IMR-90 (cell line): ENCODE data around the gene SLAMF1. TPM values are rescaled to one million over a fixed set of nuclear protein-coding genes. Genes with fewer than 3 reads are reported as not detected.

Experiments used
- ATAC-seq: fragments of 200-7000 bp; cut with Tn5 transposase; 2 replicates; pipeline ENCODE4 v1.9.1; 2020; ENCODE audit warnings: low read depth, mild to moderate bottlenecking, moderate library complexity
- BruUV-seq: library from RNA; stranded (reverse); fragments of 400-500 nt; replicated peaks from 2 replicates; lab custom pipeline; 2021; lab: Mats Ljungman, UMichigan
- CTCF ChIA-PET: fragments of 300-600 bp; formaldehyde crosslinking; extraction: SDS; loops from one replicate; lab custom pipeline; 2021; ENCODE audit warnings: antibody characterized with exemption; lab: Yijun Ruan, JAX
- POLR2A ChIA-PET: fragments of 300-600 bp; sonication (Branson Sonifier 250); formaldehyde crosslinking; loops from one replicate; lab custom pipeline; 2022; ENCODE audit warnings: antibody characterized with exemption; ENCODE audit not compliant: unreplicated experiment; lab: Charles Lee
- DNase-seq: peaks from one replicate; pipeline ENCODE4 v3.0.0; 2013
- H2AFZ ChIP-seq: replicated peaks from 2 replicates; pipeline ENCODE3; 2013; ENCODE audit warnings: low read length, mild to moderate bottlenecking; ENCODE audit not compliant: poor library complexity
- H2AK5ac ChIP-seq: 2 replicates; pipeline ENCODE4 v1.6.1; 2013; ENCODE audit warnings: low read depth, low read length, inconsistent platforms
- H2AK9ac ChIP-seq: replicated peaks from 2 replicates; pipeline ENCODE3; 2013; ENCODE audit warnings: mild to moderate bottlenecking, low read depth, low read length, moderate library complexity; ENCODE audit not compliant: poor library complexity
- H2BK120ac ChIP-seq: 2 replicates; pipeline ENCODE4 v1.6.1; 2013; ENCODE audit warnings: low read depth, low read length, inconsistent platforms
- H2BK15ac ChIP-seq: 3 replicates; pipeline ENCODE4 v1.6.1; 2013; ENCODE audit warnings: low read depth, low read length, inconsistent platforms
- H2BK20ac ChIP-seq: 2 replicates; pipeline ENCODE4 v1.6.1; 2013; ENCODE audit warnings: low read depth, mild to moderate bottlenecking, inconsistent platforms, low read length, moderate library complexity
- H2BK5ac ChIP-seq: 2 replicates; pipeline ENCODE4 v1.6.1; 2013; ENCODE audit warnings: mild to moderate bottlenecking, low read depth, low read length, inconsistent platforms; ENCODE audit not compliant: poor library complexity, severe bottlenecking
- H3K14ac ChIP-seq: replicated peaks from 2 replicates; pipeline ENCODE4 v1.6.1; 2013; ENCODE audit warnings: low read depth, low read length, inconsistent platforms
- H3K18ac ChIP-seq: 2 replicates; pipeline ENCODE4 v1.6.1; 2013; ENCODE audit warnings: low read depth, low read length, control low read depth
- H3K23ac ChIP-seq: 2 replicates; pipeline ENCODE4 v1.6.1; 2013; ENCODE audit warnings: low read depth, low read length, inconsistent platforms
- H3K27ac ChIP-seq: 2 replicates; pipeline ENCODE4 v1.5.1; 2013; ENCODE audit warnings: mild to moderate bottlenecking, control low read depth, low read length; ENCODE audit not compliant: insufficient read depth
- H3K27me3 ChIP-seq: 2 replicates; pipeline ENCODE4 v1.6.1; 2013; ENCODE audit warnings: low read length; ENCODE audit not compliant: control insufficient read depth, insufficient read depth
- H3K36me3 ChIP-seq: 2 replicates; pipeline ENCODE4 v1.6.1; 2013; ENCODE audit warnings: low read length, mixed read lengths; ENCODE audit not compliant: control insufficient read depth, insufficient read depth
- H3K4ac ChIP-seq: 2 replicates; pipeline ENCODE4 v1.6.1; 2013; ENCODE audit warnings: low read depth, low read length, inconsistent platforms
- H3K4me1 ChIP-seq: 2 replicates; pipeline ENCODE4 v1.6.1; 2013; ENCODE audit warnings: low read length, mixed read lengths; ENCODE audit not compliant: control insufficient read depth, insufficient read depth
- H3K4me2 ChIP-seq: 2 replicates; pipeline ENCODE4 v1.6.1; 2013; ENCODE audit warnings: low read depth, mild to moderate bottlenecking, control low read depth, low read length, moderate library complexity
- H3K4me3 ChIP-seq: 2 replicates; pipeline ENCODE4 v1.5.1; 2013; ENCODE audit warnings: low read depth, mild to moderate bottlenecking, control low read depth, low read length, moderate library complexity; ENCODE audit not compliant: insufficient read depth
- H3K56ac ChIP-seq: 2 replicates; pipeline ENCODE4 v1.6.1; 2013; ENCODE audit warnings: low read length, inconsistent platforms; ENCODE audit not compliant: insufficient read depth; ENCODE audit errors: extremely low read depth
- H3K79me1 ChIP-seq, 2 experiments: 2 replicates each; pipeline ENCODE4 v1.6.1; 2013; ENCODE audit warnings: low read length in 2 of 2, inconsistent platforms in 1 of 2, low read depth in 1 of 2
- H3K9ac ChIP-seq: 2 replicates; pipeline ENCODE4 v1.6.1; 2013; ENCODE audit warnings: low read depth, low read length, control low read depth
- H3K9me1 ChIP-seq: 2 replicates; pipeline ENCODE4 v1.6.1; 2013; ENCODE audit warnings: low read length, inconsistent platforms; ENCODE audit not compliant: insufficient read depth
- H3K9me3 ChIP-seq: 2 replicates; pipeline ENCODE4 v1.6.1; 2013; ENCODE audit warnings: low read length; ENCODE audit not compliant: control insufficient read depth, insufficient read depth
- H4K20me1 ChIP-seq: 2 replicates; pipeline ENCODE4 v1.6.1; 2013; ENCODE audit warnings: low read length, inconsistent platforms; ENCODE audit not compliant: insufficient read depth
- H4K5ac ChIP-seq: 2 replicates; pipeline ENCODE4 v1.6.1; 2013; ENCODE audit warnings: mild to moderate bottlenecking, low read depth, low read length, control low read depth
- H4K8ac ChIP-seq, 2 experiments: 2 replicates each; pipeline ENCODE4 v1.6.1; 2013; ENCODE audit warnings: low read depth in 2 of 2, low read length in 2 of 2, control low read depth in 1 of 2, inconsistent platforms in 1 of 2
- H4K91ac ChIP-seq: 2 replicates; pipeline ENCODE4 v1.6.1; 2013; ENCODE audit warnings: low read depth, low read length, inconsistent platforms; ENCODE audit not compliant: insufficient read depth
- CEBPB ChIP-seq: IDR thresholded peaks from 2 replicates; pipeline ENCODE4 v1.6.1; 2012; ENCODE audit warnings: low read depth, low read length, improper control_type of control experiment
- CHD1 ChIP-seq: IDR thresholded peaks from 2 replicates; pipeline ENCODE4 v1.6.1; 2012; ENCODE audit warnings: low read depth, low read length, improper control_type of control experiment
- CTCF ChIP-seq: conservative IDR thresholded peaks from 2 replicates; pipeline ENCODE4 v1.5.1; 2012; ENCODE audit warnings: mild to moderate bottlenecking, low read depth, low read length, improper control_type of control experiment
- ELK1 ChIP-seq: fragments of 150-350 bp; IDR thresholded peaks from 2 replicates; pipeline ENCODE4 v1.6.1; 2016; ENCODE audit warnings: low read depth, mild to moderate bottlenecking, low read length, moderate library complexity, borderline replicate concordance
- MAFK ChIP-seq: IDR thresholded peaks from 2 replicates; pipeline ENCODE4 v1.6.1; 2012; ENCODE audit warnings: low read depth, low read length, improper control_type of control experiment
- MAZ ChIP-seq: IDR thresholded peaks from 2 replicates; pipeline ENCODE4 v1.6.1; 2012; ENCODE audit warnings: low read depth, mild to moderate bottlenecking, low read length, improper control_type of control experiment, moderate library complexity, borderline replicate concordance
- MXI1 ChIP-seq: IDR thresholded peaks from 2 replicates; pipeline ENCODE4 v1.6.1; 2012; ENCODE audit warnings: low read depth, mild to moderate bottlenecking, low read length, moderate library complexity, borderline replicate concordance
- NFE2L2 ChIP-seq: fragments of 150-350 bp; IDR thresholded peaks from 2 replicates; pipeline ENCODE4 v1.6.1; 2016; ENCODE audit warnings: low read depth, mild to moderate bottlenecking, low read length
- POLR2A ChIP-seq: IDR thresholded peaks from 2 replicates; pipeline ENCODE4 v1.6.1; 2012; ENCODE audit warnings: mild to moderate bottlenecking, low read depth, low read length
- RAD21 ChIP-seq: IDR thresholded peaks from 2 replicates; pipeline ENCODE4 v1.6.1; 2012; ENCODE audit warnings: low read length, improper control_type of control experiment
- RCOR1 ChIP-seq: IDR thresholded peaks from 2 replicates; pipeline ENCODE4 v1.6.1; 2012; ENCODE audit warnings: mild to moderate bottlenecking, low read length, improper control_type of control experiment; ENCODE audit not compliant: insufficient replicate concordance
- SMC3 ChIP-seq: fragments of 150-350 bp; IDR thresholded peaks from 2 replicates; pipeline ENCODE4 v1.6.1; 2016; ENCODE audit warnings: low read depth, mild to moderate bottlenecking, antibody characterized with exemption, low read length, moderate library complexity
- WGBS, 2 experiments: methylation state at CpG; one replicate each; pipeline versions ENCODE4 v1.1.5 to v1.1.7; 2013; ENCODE audit warnings: missing lambda C conversion rate in 2 of 2; ENCODE audit not compliant: insufficient read length in 1 of 2; ENCODE audit errors: extremely low coverage in 2 of 2; 5-methylcytosine and 5-hydroxymethylcytosine counted together
- dilution Hi-C: fragments of 300-500 bp; cut with HindIII; formaldehyde crosslinking; loops from one replicate; pipeline ENCODE4 v1.14.3; 2018; ENCODE audit warnings: low sequenced_read_pairs; ENCODE audit not compliant: unreplicated experiment
- in situ Hi-C: fragments of 300-500 bp; cut with MboI; formaldehyde crosslinking; loops from 3 replicates; pipeline ENCODE4 v1.14.3; 2019; ENCODE audit warnings: low sequenced_read_pairs, inconsistent platforms, mixed read lengths
- intact Hi-C: fragments of 100-400 bp; cut with micrococcal nuclease; formaldehyde crosslinking; loops from 2 replicates; pipeline ENCODE4 v1.10.0; 2022
- polyA plus RNA-seq, 3 experiments: library from polyadenylated mRNA; depleted of rRNA; stranded (reverse); fragments of >200 nt; gene quantifications; 2 replicates each; pipeline ENCODE4 v1.2.3, GENCODE V29; 2012; ENCODE audit warnings: low replicate concordance in 1 of 3
- total RNA-seq: library from RNA; depleted of rRNA; stranded (reverse); fragments of >200 nt; gene quantifications from 2 replicates; pipeline ENCODE4 v1.2.3, GENCODE V29; 2012
- TF ChIP-seq, protein P1 (sequence below): fragments of 150-350 bp; IDR thresholded peaks from 2 replicates; pipeline ENCODE4 v1.6.1; 2017; ENCODE audit warnings: mild to moderate bottlenecking, antibody characterized with exemption, low read length, low read depth

The SLAMF1 gene
- total and polyA plus RNA-seq, 2 of the 4 experiments (the other 2 are of a cell fraction), result not detected

- Histone ChIP-seq H3K9me3 (no peaks in the 10 kb centered on the region), H2AK9ac (no peak overlapping the region), H2BK20ac (no peak overlapping the region), H3K4me1 (no peaks in the 10 kb centered on the region), H4K20me1 (no peaks in the 10 kb centered on the region), H2BK5ac (no peak overlapping the region), H3K79me1 (no peaks in the 10 kb centered on the region), H3K4ac (no peak overlapping the region), H3K23ac (no peak overlapping the region), H3K27me3 (no peaks in the 10 kb centered on the region; the same call in 1 of the 2 replicates), H3K4me3 (no peak overlapping the region), H3K56ac (no peak overlapping the region), H2BK15ac (no peak overlapping the region), H3K9me1 (no peaks in the 10 kb centered on the region), H3K9ac (no peak overlapping the region), H3K4me2 (no peak overlapping the region), H3K27ac (no peak overlapping the region), H2AFZ (no peak overlapping the region), H4K5ac (no peak overlapping the region), H4K8ac (no peak overlapping the region), H3K14ac (no peak overlapping the region), H3K18ac (no peak overlapping the region), H4K91ac (no peak overlapping the region), H2BK120ac (no peak overlapping the region), H3K36me3 (no peaks in the 10 kb centered on the region), H2AK5ac (no peak overlapping the region)
- intact Hi-C loops, result no loop called here
- TF ChIP-seq POLR2A (no peak), MAZ (no peak), CHD1 (no peak), RCOR1 (no peak), MAFK (no peak), CEBPB (no peak), ELK1 (no peak), MXI1 (no peak), CTCF (no peak), RAD21 (no peak), NFE2L2 (no peak), SMC3 (no peak)
- TF ChIP-seq, protein P1, sequence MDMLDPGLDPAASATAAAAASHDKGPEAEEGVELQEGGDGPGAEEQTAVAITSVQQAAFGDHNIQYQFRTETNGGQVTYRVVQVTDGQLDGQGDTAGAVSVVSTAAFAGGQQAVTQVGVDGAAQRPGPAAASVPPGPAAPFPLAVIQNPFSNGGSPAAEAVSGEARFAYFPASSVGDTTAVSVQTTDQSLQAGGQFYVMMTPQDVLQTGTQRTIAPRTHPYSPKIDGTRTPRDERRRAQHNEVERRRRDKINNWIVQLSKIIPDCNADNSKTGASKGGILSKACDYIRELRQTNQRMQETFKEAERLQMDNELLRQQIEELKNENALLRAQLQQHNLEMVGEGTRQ, result no peak
- 67% methylated on average over 7 of the region's 8 CpGs; no CpG with 5 or more reads in 1 of the 2 experiments for WGBS, 2 experiments
- no peak for ATAC-seq
- in situ Hi-C loops, result no loop called here
- no TSS peak for BruUV-seq
- CTCF ChIA-PET, result no interaction called here
- dilution Hi-C loops, result no loop called here
- no peak for DNase-seq
- POLR2A ChIA-PET, result no interaction called here
Measured at GRCh38 chr1:160680399-160680798, 33.6 kb upstream of the SLAMF1 start.
